Neuronal stem cell (in vitro differentiated cells): ENCODE measurements around the gene TEX11.

Experiments used
- DNase-seq: peaks from one replicate; pipeline ENCODE4 v3.0.0-alpha.2; 2013; ENCODE audit warnings: low spot score
- H2AFZ ChIP-seq: one replicate; pipeline ENCODE4 v1.6.1; 2013; ENCODE audit warnings: mild to moderate bottlenecking, low read length, inconsistent platforms
- H2AK5ac ChIP-seq: 2 replicates; pipeline ENCODE4 v1.6.1; 2013; ENCODE audit warnings: low read depth, mild to moderate bottlenecking, inconsistent platforms, low read length, moderate library complexity, mixed read lengths
- H2BK120ac ChIP-seq: 2 replicates; pipeline ENCODE4 v1.6.1; 2013; ENCODE audit warnings: low read depth, mild to moderate bottlenecking, inconsistent platforms, low read length, moderate library complexity, mixed read lengths
- H2BK12ac ChIP-seq: one replicate; pipeline ENCODE4 v1.6.1; 2013; ENCODE audit warnings: low read length, inconsistent platforms
- H2BK15ac ChIP-seq: 2 replicates; pipeline ENCODE4 v1.6.1; 2013; ENCODE audit warnings: mild to moderate bottlenecking, low read length, inconsistent platforms, mixed read lengths
- H2BK5ac ChIP-seq: one replicate; pipeline ENCODE4 v1.6.1; 2013; ENCODE audit warnings: inconsistent platforms, mild to moderate bottlenecking, low read length, moderate library complexity
- H3K14ac ChIP-seq: one replicate; pipeline ENCODE4 v1.6.1; 2013; ENCODE audit warnings: low read length, inconsistent platforms
- H3K18ac ChIP-seq: 2 replicates; pipeline ENCODE4 v1.6.1; 2013; ENCODE audit warnings: low read length, inconsistent platforms
- H3K23ac ChIP-seq: 2 replicates; pipeline ENCODE4 v1.6.1; 2013; ENCODE audit warnings: low read depth, mild to moderate bottlenecking, mixed read lengths, low read length, inconsistent platforms; ENCODE audit not compliant: poor library complexity
- H3K27ac ChIP-seq: replicated peaks from 3 replicates; pipeline ENCODE4 v1.5.1; 2013; ENCODE audit warnings: low read length, inconsistent platforms
- H3K27me3 ChIP-seq, 3 experiments: 2 replicates each; pipeline ENCODE4 v1.6.1; 2013; ENCODE audit warnings: low read length in 3 of 3, mild to moderate bottlenecking in 2 of 3, inconsistent platforms in 1 of 3, low read depth in 1 of 3, mixed read lengths in 1 of 3, moderate library complexity in 1 of 3; ENCODE audit not compliant: control insufficient read depth in 3 of 3, insufficient read depth in 3 of 3
- H3K36me3 ChIP-seq, 2 donors: replicated peaks in 1 of 2; 2 replicates each; pipeline ENCODE4 v1.6.1; 2013; ENCODE audit warnings: low read length in 2 of 2; ENCODE audit not compliant: control insufficient read depth in 2 of 2, insufficient read depth in 2 of 2
- H3K4ac ChIP-seq: 2 replicates; pipeline ENCODE4 v1.6.1; 2013; ENCODE audit warnings: inconsistent platforms, mild to moderate bottlenecking, low read length, moderate library complexity
- H3K4me1 ChIP-seq, 2 donors: 1 replicate in 1 of 2; 2 replicates in 1 of 2; pipeline ENCODE4 v1.6.1; 2013; ENCODE audit warnings: low read length in 2 of 2, low read depth in 1 of 2; ENCODE audit not compliant: control insufficient read depth in 2 of 2, insufficient read depth in 1 of 2
- H3K4me2 ChIP-seq: one replicate; pipeline ENCODE4 v1.6.1; 2013; ENCODE audit warnings: mild to moderate bottlenecking, low read length, inconsistent platforms; ENCODE audit not compliant: insufficient read depth, poor library complexity, severe bottlenecking
- H3K4me3 ChIP-seq, 2 donors: 2 replicates each; pipeline ENCODE4 v1.5.1; 2013; ENCODE audit warnings: low read length in 2 of 2, mild to moderate bottlenecking in 2 of 2, inconsistent platforms in 1 of 2, moderate library complexity in 1 of 2
- H3K79me1 ChIP-seq: one replicate; pipeline ENCODE4 v1.6.1; 2013; ENCODE audit warnings: low read depth, mild to moderate bottlenecking, inconsistent platforms, low read length, moderate library complexity
- H3K9ac ChIP-seq: one replicate; pipeline ENCODE4 v1.6.1; 2013; ENCODE audit warnings: mild to moderate bottlenecking, low read depth, low read length, inconsistent platforms; ENCODE audit not compliant: poor library complexity
- H3K9me3 ChIP-seq, 2 donors: replicated peaks in 1 of 2; 2 replicates each; pipeline versions ENCODE3 to v1.6.1; 2013; ENCODE audit warnings: low read length in 2 of 2, mild to moderate bottlenecking in 2 of 2, inconsistent platforms in 1 of 2, low read depth in 1 of 2, mixed read lengths in 1 of 2, moderate library complexity in 1 of 2; ENCODE audit not compliant: control insufficient read depth in 2 of 2, insufficient read depth in 1 of 2
- H4K8ac ChIP-seq: one replicate; pipeline ENCODE4 v1.6.1; 2013; ENCODE audit warnings: low read depth, mild to moderate bottlenecking, inconsistent platforms, low read length, moderate library complexity
- H4K91ac ChIP-seq: one replicate; pipeline ENCODE4 v1.6.1; 2013; ENCODE audit warnings: low read length, low read depth, mild to moderate bottlenecking, inconsistent platforms; ENCODE audit not compliant: poor library complexity
- WGBS, 2 donors: extraction: QIAGEN DNeasy Blood & Tissue Kit; methylation state at CpG; one replicate each; pipeline ENCODE4 v1.1.7; 2013; ENCODE audit warnings: missing lambda C conversion rate in 2 of 2, mixed read lengths in 1 of 2; ENCODE audit not compliant: insufficient read length in 2 of 2, insufficient replicate concordance in 1 of 2; ENCODE audit errors: extremely low coverage in 2 of 2; 5-methylcytosine and 5-hydroxymethylcytosine counted together

TEX11 gene

GRCh38 chrX:70635227-70635626 lies 273.3 kb downstream of the TEX11 start:
- Histone ChIP-seq H3K4me1 (no peaks in the 10 kb centered on the region), H2AK5ac (no peak overlapping the region), H3K4me3 (no peak overlapping the region), H2BK12ac (no peak overlapping the region), H2BK5ac (no peak overlapping the region), H2AFZ (no peak overlapping the region), H3K9ac (no peak overlapping the region), H3K27ac (no peak overlapping the region), H3K9me3 (no peaks in the 10 kb centered on the region), H3K4me2 (no peak overlapping the region), H3K36me3 (no peaks in the 10 kb centered on the region), H3K79me1 (no peaks in the 10 kb centered on the region), H4K8ac (no peak overlapping the region), H3K27me3 (no peaks in the 10 kb centered on the region), H2BK120ac (no peak overlapping the region), H3K14ac (no peak overlapping the region), H3K18ac (no peak overlapping the region), H2BK15ac (no peak overlapping the region), H3K4ac (no peak overlapping the region), H3K23ac (no peak overlapping the region), H4K91ac (no peak overlapping the region)
- no CpG with 5 or more reads among the region's 4 CpGs for WGBS, 2 donors
- no peak for DNase-seq

GRCh38 chrX:70621743-70622142 lies 286.8 kb downstream of the TEX11 start:
- no peak overlapping the region for H2BK15ac ChIP-seq
- no peaks in the 10 kb centered on the region for H3K9me3 ChIP-seq
- H3K4me2 ChIP-seq, result no peak overlapping the region
- WGBS, 2 donors, result no CpG with 5 or more reads among the region's 1 CpG
- no peak overlapping the region for H2BK5ac ChIP-seq
- no peak overlapping the region for H3K9ac ChIP-seq
- no peak overlapping the region for H4K8ac ChIP-seq
- H2AK5ac ChIP-seq, result no peak overlapping the region
- H3K79me1 ChIP-seq, result no peaks in the 10 kb centered on the region
- H3K27me3 ChIP-seq, result peaks cover 0 to 11% (median 0%) of the 10 kb centered on the region in 3 experiments
- H2AFZ ChIP-seq, result no peak overlapping the region
- H3K14ac ChIP-seq, result no peak overlapping the region
- no peak overlapping the region for H2BK120ac ChIP-seq
- H3K18ac ChIP-seq, result no peak overlapping the region
- no peak for DNase-seq
- no peak overlapping the region for H3K4ac ChIP-seq
- H3K23ac ChIP-seq, result no peak overlapping the region
- no peak overlapping the region for H3K27ac ChIP-seq
- H2BK12ac ChIP-seq, result no peak overlapping the region
- no peaks in the 10 kb centered on the region for H3K36me3 ChIP-seq
- H3K4me3 ChIP-seq, result no peak overlapping the region
- H3K4me1 ChIP-seq, result no peaks in the 10 kb centered on the region
- H4K91ac ChIP-seq, result no peak overlapping the region

GRCh38 chrX:70618467-70618866 lies 290.0 kb downstream of the TEX11 start:
- no peak overlapping the region for H3K18ac ChIP-seq
- H2BK12ac ChIP-seq, result no peak overlapping the region
- H4K91ac ChIP-seq, result no peak overlapping the region
- no peak overlapping the region for H2BK5ac ChIP-seq
- no peak overlapping the region for H3K9ac ChIP-seq
- no peaks in the 10 kb centered on the region for H3K36me3 ChIP-seq
- no peak overlapping the region for H3K4me3 ChIP-seq
- H2BK120ac ChIP-seq, result no peak overlapping the region
- H3K9me3 ChIP-seq, result no peaks in the 10 kb centered on the region
- no peaks in the 10 kb centered on the region for H3K4me1 ChIP-seq
- no peak overlapping the region for H2BK15ac ChIP-seq
- H3K23ac ChIP-seq, result no peak overlapping the region
- H3K4me2 ChIP-seq, result no peak overlapping the region
- no peak overlapping the region for H4K8ac ChIP-seq
- WGBS, 2 donors, result no CpG with 5 or more reads among the region's 5 CpGs
- no peaks in the 10 kb centered on the region for H3K79me1 ChIP-seq
- no peak for DNase-seq
- no peak overlapping the region for H3K27ac ChIP-seq
- H3K14ac ChIP-seq, result no peak overlapping the region
- no peak overlapping the region for H2AK5ac ChIP-seq
- H2AFZ ChIP-seq, result no peak overlapping the region
- H3K27me3 ChIP-seq, result peaks cover 0 to under 1% (median 0%) of the 10 kb centered on the region in 3 experiments
- H3K4ac ChIP-seq, result no peak overlapping the region

DNA sequence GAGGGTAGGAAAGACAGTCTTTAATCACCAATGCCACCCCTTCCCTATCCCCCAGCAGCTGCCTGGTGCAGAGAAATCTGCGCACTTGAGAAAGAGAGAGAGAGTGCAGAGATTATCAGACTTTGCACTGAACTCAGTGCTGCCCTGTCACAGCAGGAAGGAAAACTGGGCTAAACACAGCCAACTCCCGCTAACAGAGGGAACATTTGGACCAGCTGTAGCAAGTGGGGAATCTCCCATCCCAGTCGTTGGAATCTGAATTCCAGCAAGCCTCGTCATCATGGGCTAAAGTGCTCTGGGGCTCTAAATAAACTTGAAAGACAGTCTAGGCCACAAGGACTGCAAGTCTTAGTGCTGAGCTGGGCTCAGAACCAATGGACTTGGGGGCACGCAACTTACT lies 295.2 kb downstream of the TEX11 start:
- no peak overlapping the region for H2AK5ac ChIP-seq
- no peak overlapping the region for H4K8ac ChIP-seq
- no peak overlapping the region for H3K9ac ChIP-seq
- no peaks in the 10 kb centered on the region for H3K4me1 ChIP-seq
- H3K14ac ChIP-seq, result no peak overlapping the region
- no peak overlapping the region for H2BK15ac ChIP-seq
- no peaks in the 10 kb centered on the region for H3K9me3 ChIP-seq
- H3K4ac ChIP-seq, result no peak overlapping the region
- H2BK120ac ChIP-seq, result no peak overlapping the region
- H3K27ac ChIP-seq, result no peak overlapping the region
- H4K91ac ChIP-seq, result no peak overlapping the region
- no peak for DNase-seq
- no peak overlapping the region for H3K4me3 ChIP-seq
- H2AFZ ChIP-seq, result no peak overlapping the region
- WGBS, 2 donors, result no CpG with 5 or more reads among the region's 5 CpGs
- H3K36me3 ChIP-seq, result no peaks in the 10 kb centered on the region
- no peak overlapping the region for H2BK12ac ChIP-seq
- no peak overlapping the region for H3K23ac ChIP-seq
- no peak overlapping the region for H2BK5ac ChIP-seq
- H3K4me2 ChIP-seq, result no peak overlapping the region
- H3K18ac ChIP-seq, result no peak overlapping the region
- no peaks in the 10 kb centered on the region for H3K79me1 ChIP-seq
- peaks cover 0 to 10% (median 0%) of the 10 kb centered on the region in 3 experiments for H3K27me3 ChIP-seq
